Activated T-helper 2 cell treated with anti-CD3 and anti-CD28 coated beads, Interferon-gamma antibody, Interleukin-2, Interleukin-4, amounts not matched to agents 10 μg/mL and 5 μg/mL and 100 μg/mL, durations not matched to agents 14 hours and 24 hours and 36 hours (primary cell): Measurements from ENCODE around the gene G2E3. TPM values are rescaled to one million over a fixed set of nuclear protein-coding genes. Genes with fewer than 3 reads are reported as not detected.

ENCODE experiments used
- DNase-seq: peaks from one replicate; pipeline ENCODE4 v3.0.0; 2021; ENCODE audit warnings: low spot score
- H3K27ac Mint-ChIP-seq: one replicate; pipeline ENCODE4 v1.8.0; 2021; ENCODE audit warnings: mixed read lengths
- H3K27me3 Mint-ChIP-seq: one replicate; pipeline ENCODE4 v1.8.0; 2021; ENCODE audit warnings: low read depth, mixed read lengths
- H3K36me3 Mint-ChIP-seq: one replicate; pipeline ENCODE4 v1.8.0; 2021; ENCODE audit warnings: low read depth, mixed read lengths
- H3K4me1 Mint-ChIP-seq: one replicate; pipeline ENCODE4 v1.8.0; 2021; ENCODE audit warnings: low read depth, mixed read lengths
- H3K4me3 Mint-ChIP-seq: one replicate; pipeline ENCODE4 v1.8.0; 2021; ENCODE audit warnings: low read depth, mild to moderate bottlenecking, moderate library complexity, mixed read lengths
- H3K9me3 Mint-ChIP-seq: one replicate; pipeline ENCODE4 v1.8.0; 2021; ENCODE audit warnings: mixed read lengths
- intact Hi-C: fragments of 100-400 bp; cut with micrococcal nuclease; formaldehyde crosslinking; loops from one replicate; pipeline ENCODE4 v1.15.1; 2023
- total RNA-seq: library from RNA; stranded (reverse); gene quantifications from 2 replicates; pipeline ENCODE4 v1.2.3, GENCODE V29; 2022

G2E3 gene, protein sequence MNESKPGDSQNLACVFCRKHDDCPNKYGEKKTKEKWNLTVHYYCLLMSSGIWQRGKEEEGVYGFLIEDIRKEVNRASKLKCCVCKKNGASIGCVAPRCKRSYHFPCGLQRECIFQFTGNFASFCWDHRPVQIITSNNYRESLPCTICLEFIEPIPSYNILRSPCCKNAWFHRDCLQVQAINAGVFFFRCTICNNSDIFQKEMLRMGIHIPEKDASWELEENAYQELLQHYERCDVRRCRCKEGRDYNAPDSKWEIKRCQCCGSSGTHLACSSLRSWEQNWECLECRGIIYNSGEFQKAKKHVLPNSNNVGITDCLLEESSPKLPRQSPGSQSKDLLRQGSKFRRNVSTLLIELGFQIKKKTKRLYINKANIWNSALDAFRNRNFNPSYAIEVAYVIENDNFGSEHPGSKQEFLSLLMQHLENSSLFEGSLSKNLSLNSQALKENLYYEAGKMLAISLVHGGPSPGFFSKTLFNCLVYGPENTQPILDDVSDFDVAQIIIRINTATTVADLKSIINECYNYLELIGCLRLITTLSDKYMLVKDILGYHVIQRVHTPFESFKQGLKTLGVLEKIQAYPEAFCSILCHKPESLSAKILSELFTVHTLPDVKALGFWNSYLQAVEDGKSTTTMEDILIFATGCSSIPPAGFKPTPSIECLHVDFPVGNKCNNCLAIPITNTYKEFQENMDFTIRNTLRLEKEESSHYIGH
- total RNA-seq = 24.7 and 26.4 TPM in 2 replicates

DNA sequence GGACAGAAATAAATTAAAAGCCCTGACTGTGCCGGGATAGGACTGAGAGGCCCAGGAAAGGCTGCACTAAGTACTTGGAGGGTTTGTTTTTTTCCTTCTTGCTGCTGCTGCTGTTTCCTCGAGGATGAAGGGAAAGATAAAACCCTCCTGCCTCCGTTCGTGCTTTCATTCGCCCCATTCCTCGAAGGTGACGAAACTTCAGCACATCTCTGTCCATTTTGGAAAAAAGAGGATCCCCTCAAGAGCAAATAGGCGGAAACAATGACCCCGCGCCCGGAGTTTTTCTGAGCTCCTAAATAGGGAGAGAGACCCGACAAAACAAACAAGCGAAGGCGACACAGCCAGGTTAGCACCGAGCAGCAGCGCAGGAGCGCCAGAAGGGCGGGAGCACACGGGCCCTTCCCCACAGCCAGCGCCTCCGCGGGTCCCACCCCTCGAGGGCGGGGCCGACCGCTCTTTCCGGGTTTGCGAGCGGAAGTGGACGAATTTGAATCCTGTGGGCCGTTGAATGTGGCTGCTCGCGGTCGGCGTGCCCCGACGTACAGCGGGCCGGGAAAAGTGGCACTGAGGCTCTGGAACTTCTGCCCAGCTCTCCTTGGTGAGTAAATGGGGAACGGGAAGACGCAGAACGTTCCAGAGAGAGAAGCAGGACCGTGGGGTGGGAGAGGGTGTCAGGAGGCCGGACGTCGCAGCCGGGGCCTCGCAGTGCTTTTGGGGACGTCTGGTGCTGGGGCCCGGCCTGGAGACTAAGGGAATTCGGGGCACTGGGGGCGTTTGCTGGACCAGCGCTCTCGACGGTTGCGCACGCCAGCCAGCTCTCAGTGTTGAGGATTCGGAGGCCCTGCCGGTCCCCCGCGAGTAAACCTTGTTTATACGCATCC lies at the start of gene G2E3:
Gene G2E3, plus strand, starts transcription at position 484 of the 881 bp plus-strand sequence. CDS start 21,922 bp downstream, outside the sequence.
- peak within 1 kb of the TSS; percentile 100 for H3K27ac Mint-ChIP-seq
- peak; percentile 89 for DNase-seq
- H3K36me3 Mint-ChIP-seq = peaks cover 28% of the 10 kb centered on the region
- no peaks in the 10 kb centered on the region for H3K9me3 Mint-ChIP-seq
- H3K27me3 Mint-ChIP-seq = no peaks in the 10 kb centered on the region
- intact Hi-C loops = loop anchor here (1.0 to 10.0 kb wide), 4 partner anchors 63 to 646 kb away; partner anchors contain the start of genes COCH, HECTD1, SCFD1 and STRN3
- peak within 1 kb of the TSS; percentile 99 for H3K4me3 Mint-ChIP-seq
- H3K4me1 Mint-ChIP-seq = peaks cover 25% of the 10 kb centered on the region

DNA sequence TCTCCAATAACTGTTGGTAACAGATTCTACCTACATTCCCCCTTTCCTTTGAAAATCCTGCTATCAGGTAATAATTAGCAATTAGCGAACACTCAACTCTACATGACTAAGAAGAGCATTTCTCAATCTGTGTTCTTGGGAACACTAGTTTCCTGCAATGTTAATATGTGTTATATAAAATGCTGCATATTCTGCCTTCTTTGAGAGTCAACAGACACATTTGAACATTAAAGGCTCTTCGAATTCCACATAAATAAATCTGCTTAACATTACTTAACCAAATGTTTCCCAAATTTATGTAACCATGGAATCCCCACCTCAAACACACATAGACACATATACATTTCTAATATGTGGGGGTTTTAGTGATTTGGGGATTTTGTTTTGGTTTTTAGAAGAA lies 41.2 kb upstream of the G2E3 start:
- Mint-ChIP-seq H3K4me1 (peaks cover 8% of the 10 kb centered on the region), H3K36me3 (no peaks in the 10 kb centered on the region), H3K4me3 (no peak overlapping the region), H3K27ac (no peak overlapping the region), H3K9me3 (no peaks in the 10 kb centered on the region), H3K27me3 (peaks cover 7% of the 10 kb centered on the region)
- intact Hi-C loops = no loop called here
- DNase-seq = no peak

DNA sequence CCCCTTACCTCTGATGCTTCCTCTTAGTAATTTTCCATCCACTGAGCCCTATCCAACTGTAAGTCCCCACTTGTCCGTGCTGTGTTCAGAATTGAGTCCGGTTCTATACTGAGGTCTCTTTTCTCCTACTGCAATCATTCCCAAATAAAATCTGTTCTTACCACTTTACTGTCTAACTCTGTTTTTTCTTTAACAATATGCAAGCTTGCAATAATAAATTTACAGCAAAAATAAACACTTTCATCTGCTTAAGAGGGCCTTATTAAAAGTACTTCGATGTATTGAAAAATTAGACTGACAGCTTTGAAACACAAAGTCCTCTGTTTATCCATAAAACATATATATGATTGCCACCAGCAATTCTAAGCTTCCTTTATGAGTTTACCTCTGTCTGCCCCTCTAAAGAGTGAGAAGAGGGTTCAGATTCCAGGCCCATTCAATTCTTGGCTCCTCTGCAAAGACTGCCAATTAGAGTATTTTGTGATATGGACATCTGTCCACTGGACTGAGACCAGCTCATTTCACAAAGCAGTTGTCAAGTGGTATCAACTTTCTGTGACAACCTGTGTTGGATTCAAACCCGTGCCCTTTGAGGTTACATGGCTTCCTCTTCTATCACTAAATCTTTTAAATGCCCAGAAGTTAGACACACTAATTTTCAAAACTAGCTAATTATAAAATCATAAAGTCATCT lies 39.9 kb upstream of the G2E3 start:
- peaks cover 3% of the 10 kb centered on the region for H3K27me3 Mint-ChIP-seq
- no peak overlapping the region for H3K27ac Mint-ChIP-seq
- H3K4me1 Mint-ChIP-seq = peaks cover 8% of the 10 kb centered on the region
- no peaks in the 10 kb centered on the region for H3K36me3 Mint-ChIP-seq
- intact Hi-C loops = no loop called here
- no peak for DNase-seq
- H3K9me3 Mint-ChIP-seq = no peaks in the 10 kb centered on the region
- H3K4me3 Mint-ChIP-seq = no peak overlapping the region

DNA sequence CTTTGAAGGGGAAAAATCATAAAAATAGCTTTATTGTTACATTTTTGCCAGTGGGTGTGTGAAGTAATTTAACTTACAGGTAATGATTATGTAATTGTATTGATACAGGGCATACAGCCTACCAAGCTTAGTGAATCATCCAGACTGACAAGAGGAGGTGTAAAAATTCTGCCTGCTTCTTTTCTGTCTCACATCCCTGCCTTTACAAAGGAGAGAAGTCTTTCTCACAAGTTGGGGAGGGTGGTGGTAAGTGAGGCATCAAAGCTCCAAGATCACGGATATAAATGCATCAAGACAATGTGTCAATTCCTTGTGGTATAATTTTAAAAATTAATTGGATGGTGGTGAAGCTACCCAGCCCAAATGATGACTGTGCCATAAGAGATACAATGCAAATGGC lies 39.0 kb upstream of the G2E3 start:
- intact Hi-C loops = no loop called here
- Mint-ChIP-seq H3K27ac (no peak overlapping the region), H3K4me3 (no peak overlapping the region), H3K4me1 (peaks cover 8% of the 10 kb centered on the region), H3K27me3 (peaks cover 2% of the 10 kb centered on the region), H3K9me3 (no peaks in the 10 kb centered on the region), H3K36me3 (no peaks in the 10 kb centered on the region)
- no peak for DNase-seq

DNA sequence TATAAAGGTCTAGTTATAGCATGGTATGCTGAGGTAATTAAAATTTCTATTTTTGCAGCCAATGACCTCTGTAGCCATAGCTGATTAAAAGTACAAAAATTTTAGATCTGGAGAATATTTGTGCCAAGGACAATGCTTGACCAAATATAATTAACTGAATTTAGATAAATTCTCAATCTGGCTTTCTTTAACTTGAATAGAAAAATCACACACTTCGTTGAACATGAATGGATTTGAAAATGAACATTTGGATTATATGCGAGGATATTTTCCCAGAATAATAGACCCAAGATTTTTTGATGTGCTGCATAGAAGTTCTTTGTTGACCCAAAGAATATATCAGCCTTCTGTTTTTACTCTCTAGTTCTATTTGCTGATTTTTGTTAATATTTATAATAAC lies 38.4 kb upstream of the G2E3 start:
- Mint-ChIP-seq H3K9me3 (no peaks in the 10 kb centered on the region), H3K4me3 (no peak overlapping the region), H3K27ac (no peak overlapping the region), H3K36me3 (no peaks in the 10 kb centered on the region), H3K27me3 (no peaks in the 10 kb centered on the region), H3K4me1 (peaks cover 8% of the 10 kb centered on the region)
- DNase-seq = no peak
- intact Hi-C loops = no loop called here

DNA sequence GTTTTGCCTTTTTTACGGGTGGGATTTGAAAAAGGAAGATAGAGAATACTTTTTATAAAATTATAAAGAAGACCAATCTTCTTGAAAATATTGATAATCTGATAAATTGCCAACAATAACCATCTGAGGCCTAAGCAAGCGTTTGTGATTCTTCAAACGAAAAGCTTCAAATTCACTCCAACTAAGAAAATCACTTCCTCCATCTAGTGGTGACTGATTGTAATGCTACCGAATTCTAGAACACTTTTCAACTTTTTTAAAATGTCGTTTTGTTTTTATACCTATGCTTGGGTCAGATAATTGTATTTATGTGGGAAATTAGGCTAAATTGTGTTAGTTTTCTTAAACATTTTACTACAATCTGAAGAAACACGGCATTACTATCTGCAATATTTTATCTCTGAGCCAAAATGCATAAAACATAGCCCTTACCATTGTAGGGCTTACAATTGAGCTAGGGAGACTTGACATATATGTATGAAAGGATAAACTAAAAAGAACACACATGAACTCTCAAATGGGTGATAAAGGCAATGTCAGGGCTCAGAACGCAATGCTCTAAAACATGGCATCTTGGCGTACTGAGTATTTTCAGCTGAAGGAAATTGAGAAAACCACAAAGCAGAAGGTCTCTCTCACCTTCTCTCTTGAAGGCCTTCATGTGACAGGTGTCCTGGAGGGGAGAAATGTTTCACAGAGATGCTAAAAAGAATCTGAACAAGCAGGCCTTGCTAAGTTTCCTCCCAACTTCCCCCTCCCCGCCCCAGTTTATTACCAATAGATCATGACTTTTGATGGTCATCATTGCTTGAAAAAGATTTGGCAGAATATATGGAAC lies 36.8 kb upstream of the G2E3 start:
- Mint-ChIP-seq H3K36me3 (no peaks in the 10 kb centered on the region), H3K27me3 (no peaks in the 10 kb centered on the region), H3K27ac (no peak overlapping the region), H3K4me1 (peaks cover 8% of the 10 kb centered on the region), H3K4me3 (no peak overlapping the region), H3K9me3 (no peaks in the 10 kb centered on the region)
- DNase-seq = no peak
- intact Hi-C loops = loop anchor here (1.0 kb wide), 1 partner anchor 147 kb away; no protein-coding TSS in a partner anchor

DNA sequence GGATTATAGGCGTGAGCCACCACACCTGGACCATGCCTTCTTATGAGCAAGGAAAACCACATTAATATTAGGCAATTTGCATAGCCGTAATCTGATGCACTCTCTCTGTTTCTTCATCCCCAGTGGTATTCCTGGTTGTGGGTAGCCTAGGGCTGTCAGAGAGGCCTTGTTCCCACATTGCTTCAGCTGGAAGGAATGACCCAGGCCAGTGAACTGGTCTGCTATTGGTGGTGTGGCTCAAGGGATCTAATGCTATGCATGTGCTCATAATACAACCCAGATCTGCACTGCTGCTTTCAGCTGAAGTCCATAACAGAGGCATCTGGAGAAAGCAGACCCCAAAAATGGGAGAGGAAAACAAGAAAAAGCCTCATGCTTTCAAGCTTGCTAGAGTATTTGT lies 33.1 kb upstream of the G2E3 start:
- no peak overlapping the region for H3K4me3 Mint-ChIP-seq
- no peaks in the 10 kb centered on the region for H3K27me3 Mint-ChIP-seq
- DNase-seq = no peak
- no peaks in the 10 kb centered on the region for H3K9me3 Mint-ChIP-seq
- H3K36me3 Mint-ChIP-seq = no peaks in the 10 kb centered on the region
- H3K4me1 Mint-ChIP-seq = peaks cover 8% of the 10 kb centered on the region
- intact Hi-C loops = no loop called here
- H3K27ac Mint-ChIP-seq = no peak overlapping the region

DNA sequence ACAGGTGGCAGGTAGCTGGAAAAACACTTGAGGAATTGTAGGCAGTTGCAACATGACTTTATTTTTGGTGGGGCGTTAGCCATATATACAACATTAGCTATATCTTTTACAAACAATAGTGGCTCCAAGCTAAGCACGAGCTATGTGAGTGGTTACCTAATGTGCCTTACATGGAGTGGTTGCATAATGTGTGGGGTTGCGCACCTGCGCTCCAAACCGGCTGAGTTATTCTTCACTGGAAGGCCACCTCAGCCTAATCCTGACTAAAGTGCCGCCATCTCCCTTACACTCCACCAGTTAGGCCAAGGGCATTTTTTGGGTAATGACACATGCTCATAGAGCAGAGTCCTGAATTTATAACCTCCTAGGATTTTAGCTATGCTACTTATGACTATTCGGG lies 31.8 kb upstream of the G2E3 start:
- peaks cover 2% of the 10 kb centered on the region for H3K4me1 Mint-ChIP-seq
- no peak for DNase-seq
- H3K27me3 Mint-ChIP-seq = no peaks in the 10 kb centered on the region
- H3K4me3 Mint-ChIP-seq = no peak overlapping the region
- no peaks in the 10 kb centered on the region for H3K9me3 Mint-ChIP-seq
- no peaks in the 10 kb centered on the region for H3K36me3 Mint-ChIP-seq
- intact Hi-C loops = no loop called here
- H3K27ac Mint-ChIP-seq = no peak overlapping the region

DNA sequence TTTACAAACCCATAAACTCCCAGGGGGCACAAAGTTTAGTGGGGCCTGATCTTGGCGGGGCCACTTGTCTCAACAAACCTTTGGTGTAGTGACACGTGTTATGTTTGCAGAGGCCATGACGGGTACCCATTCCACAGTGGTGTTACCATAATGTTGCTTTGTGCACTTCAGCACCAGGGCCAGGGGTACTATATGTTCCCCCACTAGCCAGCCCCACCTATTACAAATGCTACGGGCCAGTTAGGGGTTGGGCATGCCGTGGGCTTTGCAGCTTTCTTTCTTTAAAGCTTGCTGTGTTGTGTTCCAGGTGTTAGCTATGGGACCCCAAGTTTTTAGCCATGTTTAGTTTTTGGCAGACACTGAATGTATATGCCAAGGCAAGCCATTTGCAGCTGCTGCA lies 30.8 kb upstream of the G2E3 start:
- no peak overlapping the region for H3K4me3 Mint-ChIP-seq
- intact Hi-C loops = no loop called here
- no peaks in the 10 kb centered on the region for H3K27me3 Mint-ChIP-seq
- no peak for DNase-seq
- H3K27ac Mint-ChIP-seq = no peak overlapping the region
- H3K36me3 Mint-ChIP-seq = no peaks in the 10 kb centered on the region
- H3K4me1 Mint-ChIP-seq = no peaks in the 10 kb centered on the region
- H3K9me3 Mint-ChIP-seq = no peaks in the 10 kb centered on the region

DNA sequence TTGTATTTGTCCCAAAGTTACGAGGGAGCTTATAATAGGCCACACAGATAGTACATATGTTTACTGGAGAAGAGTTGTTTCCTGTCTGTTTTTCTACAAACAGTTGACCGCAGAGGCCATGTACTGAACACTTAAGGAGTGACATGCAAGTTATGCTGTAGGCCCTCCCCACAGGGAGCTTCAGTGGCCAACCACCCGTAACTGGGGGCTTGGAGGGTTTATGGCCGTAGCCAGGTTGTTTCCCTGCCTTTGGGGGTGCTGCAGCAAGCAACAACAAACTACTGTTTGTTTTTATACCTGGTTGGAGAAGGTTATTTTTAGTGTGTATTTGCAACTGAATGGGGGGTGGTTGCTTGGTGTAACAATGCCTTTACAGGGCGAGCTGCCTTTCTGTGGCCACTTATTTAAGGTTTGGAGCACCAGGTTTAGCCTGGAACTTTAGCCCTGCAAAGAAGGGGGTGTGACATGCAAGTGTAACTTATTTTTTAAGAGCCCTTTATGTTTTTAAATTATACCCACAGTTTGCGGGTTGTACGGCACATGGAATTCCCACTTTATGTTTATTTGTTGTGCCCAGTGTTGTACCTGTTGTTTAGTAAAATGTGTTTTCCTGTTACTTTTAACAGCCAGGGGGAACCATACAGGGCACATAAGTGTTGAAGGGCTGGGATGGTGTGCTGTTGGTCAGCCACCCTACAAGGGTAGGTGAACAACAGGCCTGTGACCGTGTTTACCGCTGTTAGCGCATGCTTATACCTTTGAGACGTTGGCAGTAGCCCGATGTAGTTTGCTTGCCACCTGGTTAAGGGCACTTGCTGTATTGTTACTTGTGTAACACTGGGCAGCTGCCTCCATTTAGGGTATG lies 29.9 kb upstream of the G2E3 start:
- Mint-ChIP-seq H3K4me1 (no peaks in the 10 kb centered on the region), H3K27me3 (no peaks in the 10 kb centered on the region), H3K27ac (no peak overlapping the region), H3K36me3 (no peaks in the 10 kb centered on the region), H3K9me3 (no peaks in the 10 kb centered on the region), H3K4me3 (no peak overlapping the region)
- intact Hi-C loops = no loop called here
- DNase-seq = no peak

DNA sequence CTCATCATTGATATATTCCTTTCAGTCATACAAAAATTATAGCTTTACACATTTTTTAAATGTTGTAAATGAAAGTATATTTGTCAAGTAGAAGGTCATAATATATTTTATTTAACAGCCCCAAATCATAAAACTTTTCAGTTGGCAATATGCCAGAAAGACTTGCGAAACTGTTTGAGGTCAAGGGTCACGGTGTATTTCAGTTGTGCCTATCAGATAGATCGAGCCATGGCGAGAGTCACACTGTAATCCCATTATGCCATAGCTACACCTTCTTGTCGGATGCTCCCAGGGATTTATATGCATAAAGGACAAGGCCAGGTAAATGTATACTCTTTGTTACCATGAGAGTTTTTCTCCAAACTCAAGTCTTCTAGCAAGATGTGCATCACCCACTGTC lies 26.7 kb upstream of the G2E3 start:
- intact Hi-C loops = no loop called here
- Mint-ChIP-seq H3K4me3 (no peak overlapping the region), H3K36me3 (no peaks in the 10 kb centered on the region), H3K27ac (no peak overlapping the region), H3K9me3 (no peaks in the 10 kb centered on the region), H3K4me1 (no peaks in the 10 kb centered on the region), H3K27me3 (peaks cover 10% of the 10 kb centered on the region)
- DNase-seq = no peak
